SK-MEL-5 (cell line): Measurements from ENCODE around the gene GABARAPL1. TPM values are rescaled to one million over a fixed set of nuclear protein-coding genes. Genes with fewer than 3 reads are reported as not detected.

Source experiments
- DNase-seq: peaks from one replicate; pipeline ENCODE4 v3.0.0-alpha.2; 2016; ENCODE audit warnings: low read depth, low spot score
- in situ Hi-C: cut with HindIII; loops from 2 replicates; pipeline ENCODE4 v1.10.0; 2016; ENCODE audit warnings: low sequenced_read_pairs, high pct_unique_total_duplicates, low pct_unique_long_range_greater_than_20kb
- total RNA-seq: library from RNA; depleted of rRNA; stranded (reverse); fragments of >200 nt; shearing (Covaris generic); gene quantifications from 2 replicates; pipeline ENCODE4 v1.2.3, GENCODE V29; 2014; rRNA removed

GABARAPL1 gene
- total RNA-seq, 1 experiment from 2014 or later, result 57.2 TPM

- peak; percentile 86 for DNase-seq
- in situ Hi-C loops, result no loop called here
Measured at GRCh38 chr12:10249690-10250455, 37.2 kb downstream of the GABARAPL1 start.

DNA sequence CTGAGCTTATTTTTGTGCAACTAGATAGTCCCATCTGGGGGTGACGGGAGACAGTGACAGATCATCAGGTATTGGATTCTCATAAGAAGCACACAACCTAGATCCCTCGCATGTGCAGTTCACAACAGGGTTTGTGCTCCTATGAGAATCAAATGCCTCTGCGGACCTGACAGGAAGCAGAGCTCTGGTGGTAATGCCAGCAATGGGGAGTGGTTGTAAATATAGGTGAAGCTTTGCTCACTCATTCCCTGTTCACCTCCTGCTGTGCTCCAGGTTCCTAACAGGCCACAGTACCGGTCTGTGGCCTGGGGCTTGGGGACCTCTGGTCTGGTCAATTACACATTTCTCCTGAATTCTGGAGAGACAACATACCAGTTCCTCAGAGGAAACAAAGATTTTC lies 39.0 kb downstream of the GABARAPL1 start:
- in situ Hi-C loops, result no loop called here
- DNase-seq, result no peak

DNA sequence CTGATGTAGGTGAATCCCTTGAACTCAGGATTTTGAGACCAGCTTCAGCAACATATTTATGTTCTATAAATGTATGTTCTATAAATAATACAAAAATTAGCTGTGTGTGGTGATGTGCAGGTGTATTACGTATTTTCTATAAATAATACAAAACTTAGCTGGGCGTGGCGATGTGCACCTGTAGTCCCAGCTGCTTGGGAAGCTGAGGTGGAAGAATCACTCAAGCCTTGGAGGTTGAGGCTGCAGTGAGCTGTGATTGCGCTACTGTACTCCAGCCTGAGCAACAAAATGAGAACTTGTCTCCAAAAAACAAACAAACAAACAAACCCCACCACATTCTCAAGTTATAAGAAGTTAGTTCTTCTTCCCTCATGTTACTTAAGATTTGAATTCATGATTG lies 39.5 kb downstream of the GABARAPL1 start:
- in situ Hi-C loops, result no loop called here
- DNase-seq, result no peak

DNA sequence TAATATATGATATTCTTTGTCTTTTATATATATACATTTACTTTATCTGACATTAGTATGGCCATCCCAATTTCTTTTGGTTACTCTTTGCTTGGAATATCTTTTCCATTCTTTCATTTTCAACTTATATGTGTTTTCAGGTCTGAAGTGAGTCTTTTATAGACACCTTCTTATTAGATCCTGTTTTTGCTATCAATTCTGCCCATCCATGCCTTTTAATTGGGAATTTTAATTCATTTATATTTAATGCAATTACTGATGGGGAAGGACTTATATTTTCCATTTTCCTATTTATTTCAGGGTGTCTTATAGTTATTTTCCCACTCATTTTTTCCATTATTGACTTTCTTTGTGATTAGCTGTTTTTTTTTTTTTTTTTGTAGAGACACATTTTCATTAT lies 43.4 kb downstream of the GABARAPL1 start:
- in situ Hi-C loops, result no loop called here
- DNase-seq, result no peak

DNA sequence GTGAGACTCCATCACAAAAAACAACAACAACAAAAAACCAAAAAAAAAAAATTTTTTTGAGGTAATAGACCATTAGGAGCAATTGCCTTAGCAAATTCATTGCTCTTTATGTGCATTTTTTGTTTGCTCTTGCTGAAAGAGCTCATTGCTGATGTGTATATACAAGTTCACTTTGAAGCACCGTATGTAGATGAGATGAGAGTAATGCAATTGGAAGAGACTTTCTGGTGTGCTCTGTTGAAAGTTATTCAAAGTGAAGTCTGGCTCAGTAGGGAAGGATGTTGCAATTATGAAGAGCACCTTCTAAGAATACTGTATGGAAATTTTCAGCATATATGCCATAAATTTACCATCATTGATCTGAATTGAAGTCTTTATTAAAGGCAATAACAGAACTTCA lies 48.2 kb downstream of the GABARAPL1 start:
- in situ Hi-C loops, result no loop called here
- DNase-seq, result no peak

- DNase-seq, result no peak
- in situ Hi-C loops, result no loop called here
Measured at GRCh38 chr12:10268037-10268436, 55.4 kb downstream of the GABARAPL1 start.

DNA sequence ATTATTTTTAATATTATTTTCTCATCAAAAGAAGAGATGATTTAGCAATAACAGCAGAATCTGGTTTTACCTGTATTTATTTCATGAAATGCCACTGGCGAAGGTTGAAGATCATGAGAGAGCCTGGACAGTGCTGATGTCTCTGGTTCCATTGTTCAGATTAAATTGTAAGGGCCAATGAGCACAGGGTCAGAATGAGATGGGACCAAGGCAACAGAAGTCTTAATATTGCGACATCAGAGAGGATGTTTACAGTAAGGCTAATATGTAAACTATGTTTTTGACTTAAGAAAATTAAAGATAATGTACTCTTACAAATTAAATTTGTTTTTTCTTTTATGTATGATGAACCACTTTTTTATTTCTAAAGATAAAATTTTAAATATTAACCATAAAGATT lies 59.8 kb downstream of the GABARAPL1 start:
- DNase-seq, result no peak
- in situ Hi-C loops, result no loop called here

Other genes starting within 250 kb of the GABARAPL1 start
- gene CLEC12A, start 241.5 kb upstream of the GABARAPL1 start, total RNA-seq, result not detected in 2 replicates
- not detected in 2 replicates for gene CLEC1B, start 213.8 kb upstream of the GABARAPL1 start, total RNA-seq
- gene CLEC12B, start 202.2 kb upstream of the GABARAPL1 start, total RNA-seq, result 0.13 and 0.45 TPM in 2 replicates
- gene CLEC9A, start 182.2 kb upstream of the GABARAPL1 start, total RNA-seq, result not detected in 2 replicates
- gene CLEC1A, start 113.9 kb upstream of the GABARAPL1 start, total RNA-seq, result not detected in 2 replicates
- not detected in 2 replicates for gene CLEC7A, start 82.7 kb upstream of the GABARAPL1 start, total RNA-seq
- not detected in 2 replicates for gene OLR1, start 40.7 kb upstream of the GABARAPL1 start, total RNA-seq
- gene TMEM52B, start 33.8 kb upstream of the GABARAPL1 start, total RNA-seq, result 0.08 TPM in 1 of 2 replicates, not detected in the other
- not detected in 2 replicates for gene KLRD1, start 95.0 kb downstream of the GABARAPL1 start, total RNA-seq
- 0.50 and 1.2 TPM in 2 replicates for gene KLRK1, start 177.2 kb downstream of the GABARAPL1 start, total RNA-seq
- 0.16 TPM in 1 of 2 replicates, not detected in the other for gene KLRC4, start 196.9 kb downstream of the GABARAPL1 start, total RNA-seq
- gene KLRC3, start 207.7 kb downstream of the GABARAPL1 start, total RNA-seq, result 0.66 and 1.7 TPM in 2 replicates
- not detected in 2 replicates for gene KLRC2, start 223.1 kb downstream of the GABARAPL1 start, total RNA-seq
- gene KLRC1, start 240.5 kb downstream of the GABARAPL1 start, total RNA-seq, result 0.21 and 0.24 TPM in 2 replicates